WTC11 (cell line): ENCODE measurements around the gene EPB41L4B. TPM values are rescaled to one million over a fixed set of nuclear protein-coding genes. Genes with fewer than 3 reads are reported as not detected.

Source experiments
- ATAC-seq: fragments of 200-7000 bp; cut with Tn5 transposase; 2 replicates; pipeline ENCODE4 v1.10.0; 2021; ENCODE audit warnings: mild to moderate bottlenecking, moderate library complexity
- CTCF ChIA-PET: fragments of 300-600 bp; sonication (Branson Sonifier 250); formaldehyde crosslinking; loops from one replicate; lab custom pipeline; 2021; ENCODE audit warnings: antibody characterized with exemption; lab: Charles Lee
- POLR2A ChIA-PET: fragments of 350-600 bp; sonication (Branson Sonifier 250); formaldehyde crosslinking; loops from one replicate; lab custom pipeline; 2021; ENCODE audit warnings: antibody characterized with exemption; lab: Charles Lee
- DNase-seq: peaks from one replicate; pipeline ENCODE4 v3.0.0; 2021; ENCODE audit warnings: low spot score
- H3K27ac Mint-ChIP-seq: 2 replicates; pipeline ENCODE4 v1.8.0; 2021; ENCODE audit warnings: mixed read lengths
- H3K27me3 Mint-ChIP-seq: 2 replicates; pipeline ENCODE4 v1.8.0; 2021; ENCODE audit warnings: low read depth, mild to moderate bottlenecking, moderate library complexity, mixed read lengths
- H3K36me3 Mint-ChIP-seq: 2 replicates; pipeline ENCODE4 v1.8.0; 2021; ENCODE audit warnings: mixed read lengths
- H3K4me1 Mint-ChIP-seq: 2 replicates; pipeline ENCODE4 v1.8.0; 2022; ENCODE audit warnings: mixed read lengths
- H3K4me3 Mint-ChIP-seq: 2 replicates; pipeline ENCODE4 v1.8.0; 2021; ENCODE audit warnings: mild to moderate bottlenecking, moderate library complexity, mixed read lengths
- H3K9me3 Mint-ChIP-seq: 2 replicates; pipeline ENCODE4 v1.8.0; 2021; ENCODE audit warnings: mixed read lengths
- ATF3 ChIP-seq: sonication (generic); formaldehyde crosslinking; conservative IDR thresholded peaks from 2 replicates; pipeline ENCODE4 v1.8.1; 2022; ENCODE audit warnings: mild to moderate bottlenecking, missing genetic modification reagents
- CBFB ChIP-seq: sonication (generic); formaldehyde crosslinking; IDR thresholded peaks from 2 replicates; pipeline ENCODE4 v1.8.1; 2022; ENCODE audit warnings: mild to moderate bottlenecking, low read depth, missing genetic modification reagents
- CREM ChIP-seq: sonication (generic); formaldehyde crosslinking; IDR thresholded peaks from 2 replicates; pipeline ENCODE4 v1.8.1; 2022; ENCODE audit warnings: mild to moderate bottlenecking, missing genetic modification reagents, moderate library complexity
- E2F5 ChIP-seq: sonication (generic); formaldehyde crosslinking; IDR thresholded peaks from 2 replicates; pipeline ENCODE4 v1.8.1; 2022; ENCODE audit warnings: mild to moderate bottlenecking, moderate library complexity, missing genetic modification reagents
- ERG ChIP-seq: fragments of 250-450 bp; sonication (Bioruptor Pico); IDR thresholded peaks from 2 replicates; pipeline ENCODE4 v1.8.0; 2021; ENCODE audit warnings: mild to moderate bottlenecking
- ETV6 ChIP-seq: sonication (generic); formaldehyde crosslinking; IDR thresholded peaks from 2 replicates; pipeline ENCODE4 v1.8.1; 2022; ENCODE audit warnings: mild to moderate bottlenecking, missing genetic modification reagents
- GABPB1 ChIP-seq: sonication (generic); formaldehyde crosslinking; IDR thresholded peaks from 2 replicates; pipeline ENCODE4 v1.8.1; 2023; ENCODE audit warnings: mild to moderate bottlenecking, missing genetic modification reagents
- GRHL2 ChIP-seq: fragments of 250-450 bp; sonication (Bioruptor Pico); IDR thresholded peaks from 2 replicates; pipeline ENCODE4 v1.8.0; 2022; ENCODE audit warnings: mild to moderate bottlenecking, moderate library complexity; ENCODE audit not compliant: insufficient replicate concordance, severe bottlenecking
- IRF1 ChIP-seq: sonication (generic); formaldehyde crosslinking; IDR thresholded peaks from 2 replicates; pipeline ENCODE4 v1.8.0; 2023; ENCODE audit warnings: missing genetic modification reagents
- MXD4 ChIP-seq: fragments of 250-450 bp; sonication (Bioruptor Pico); IDR thresholded peaks from 2 replicates; pipeline ENCODE4 v1.8.0; 2021; ENCODE audit warnings: mild to moderate bottlenecking, moderate library complexity, borderline replicate concordance
- NFE2L1 ChIP-seq: sonication (generic); formaldehyde crosslinking; IDR thresholded peaks from 2 replicates; pipeline ENCODE4 v1.8.1; 2023; ENCODE audit warnings: missing genetic modification reagents
- NFYB ChIP-seq: sonication (generic); formaldehyde crosslinking; conservative IDR thresholded peaks from 2 replicates; pipeline ENCODE4 v1.8.0; 2022; ENCODE audit warnings: low read depth, missing genetic modification reagents
- SOX15 ChIP-seq: fragments of 250-450 bp; sonication (Bioruptor Pico); IDR thresholded peaks from 2 replicates; pipeline ENCODE4 v1.9.0; 2021; ENCODE audit warnings: mild to moderate bottlenecking
- STAT6 ChIP-seq: sonication (generic); formaldehyde crosslinking; conservative IDR thresholded peaks from 2 replicates; pipeline ENCODE4 v1.8.1; 2023; ENCODE audit warnings: mild to moderate bottlenecking, low read depth, missing genetic modification reagents, moderate library complexity
- ZNF138 ChIP-seq: sonication (generic); formaldehyde crosslinking; conservative IDR thresholded peaks from 2 replicates; pipeline ENCODE4 v1.8.1; 2022; ENCODE audit warnings: mild to moderate bottlenecking, moderate library complexity, missing genetic modification reagents
- ZNF232 ChIP-seq: sonication (generic); formaldehyde crosslinking; IDR thresholded peaks from 2 replicates; pipeline ENCODE4 v1.8.0; 2022; ENCODE audit warnings: mild to moderate bottlenecking, missing genetic modification reagents
- ZNF423 ChIP-seq: fragments of 250-450 bp; sonication (Bioruptor Pico); IDR thresholded peaks from 2 replicates; pipeline ENCODE4 v2.1.2; 2022; ENCODE audit warnings: mild to moderate bottlenecking, moderate library complexity
- ZNF671 ChIP-seq: fragments of 250-450 bp; sonication (Bioruptor Pico); IDR thresholded peaks from 2 replicates; pipeline ENCODE4 v1.8.0; 2021; ENCODE audit warnings: mild to moderate bottlenecking
- total RNA-seq: library from RNA; stranded (reverse); gene quantifications from 3 replicates; pipeline ENCODE4 v1.2.3, GENCODE V29; 2021

EPB41L4B gene
- total RNA-seq, 1 experiment from 2014 or later = 20.0 TPM

GRCh38 chr9:109205526-109205925 is 115.3 kb downstream of the EPB41L4B start (continued):
- TF ChIP-seq IRF1 (CRISPR knock-in tag) (no peak), ERG (no peak), GABPB1 (CRISPR knock-in tag) (no peak), E2F5 (CRISPR knock-in tag) (no peak), SOX15 (no peak), GRHL2 (CRISPR knock-in tag) (no peak), STAT6 (CRISPR knock-in tag) (no peak), ZNF423 (no peak), ZNF671 (CRISPR knock-in tag) (no peak), ETV6 (CRISPR knock-in tag) (no peak)

- DNase-seq (no peak), ATAC-seq (no peak)
- H3K27ac Mint-ChIP-seq = no peak overlapping the region
- no peaks in the 10 kb centered on the region for H3K36me3 Mint-ChIP-seq
- no peaks in the 10 kb centered on the region for H3K4me1 Mint-ChIP-seq
- POLR2A ChIA-PET = no interaction called here
- no peaks in the 10 kb centered on the region for H3K9me3 Mint-ChIP-seq
- TF ChIP-seq MXD4 (CRISPR knock-in tag) (no peak), NFYB (CRISPR knock-in tag) (no peak), CREM (CRISPR knock-in tag) (no peak), ATF3 (CRISPR knock-in tag) (no peak), NFE2L1 (CRISPR knock-in tag) (no peak)
- TF ChIP-seq, all 79 proteins: peak for 0
- CTCF ChIA-PET = no interaction called here
- H3K27me3 Mint-ChIP-seq = no peaks in the 10 kb centered on the region
- H3K4me3 Mint-ChIP-seq = no peak overlapping the region
These were observed 117.0 kb downstream of the EPB41L4B start for GRCh38 chr9:109203761-109204360.

GRCh38 chr9:109199676-109200075 is 121.2 kb downstream of the EPB41L4B start:
- H3K4me3 Mint-ChIP-seq = no peak overlapping the region
- no peak for ATAC-seq
- ChIA-PET POLR2A (no interaction called here), CTCF (interaction anchor here (0.9 to 3.6 kb wide), 10 partner anchors 16 to 268 kb away, joined by 3 to 27 read pairs (median 4); no protein-coding TSS in a partner anchor)
- no peak overlapping the region for H3K27ac Mint-ChIP-seq
- no peaks in the 10 kb centered on the region for H3K4me1 Mint-ChIP-seq
- H3K9me3 Mint-ChIP-seq = no peaks in the 10 kb centered on the region
- no peak for DNase-seq
- H3K27me3 Mint-ChIP-seq = no peaks in the 10 kb centered on the region
- H3K36me3 Mint-ChIP-seq = no peaks in the 10 kb centered on the region
- TF ChIP-seq ZNF232 (CRISPR knock-in tag) (no peak), ZNF138 (CRISPR knock-in tag) (no peak), CBFB (CRISPR knock-in tag) (no peak)
